OCI-LY1 (cell line): ENCODE results near the gene P3H4.

ENCODE experiments used
- H2AFZ ChIP-seq: fragments of 200-600 bp; sonication (generic), shearing (Covaris generic); 2 replicates; pipeline ENCODE4 v1.6.0; 2014; ENCODE audit warnings: antibody characterized with exemption, mild to moderate bottlenecking, low read length
- H3F3A ChIP-seq: fragments of 200-600 bp; sonication (generic), shearing (Covaris generic); 2 replicates; pipeline ENCODE4 v1.6.0; 2014; ENCODE audit warnings: mild to moderate bottlenecking, antibody characterized with exemption, low read length, moderate library complexity; ENCODE audit not compliant: insufficient read depth
- H3K27ac ChIP-seq: fragments of 200-600 bp; sonication (generic); 2 replicates; pipeline ENCODE4 v1.5.1; 2014; ENCODE audit warnings: low read length, mixed run types, mild to moderate bottlenecking, low read depth; ENCODE audit not compliant: poor library complexity, severe bottlenecking
- H3K27me3 ChIP-seq: fragments of 200-600 bp; sonication (generic); 2 replicates; pipeline ENCODE4 v1.6.0; 2014; ENCODE audit warnings: antibody characterized with exemption, mild to moderate bottlenecking, low read length, moderate library complexity; ENCODE audit not compliant: insufficient read depth
- H3K36me3 ChIP-seq: fragments of 200-600 bp; sonication (generic); 2 replicates; pipeline ENCODE4 v1.6.1; 2014; ENCODE audit warnings: mild to moderate bottlenecking, antibody characterized with exemption, low read length, moderate library complexity, mixed read lengths; ENCODE audit not compliant: insufficient read depth
- H3K4me1 ChIP-seq: fragments of 200-600 bp; sonication (generic); 2 replicates; pipeline ENCODE4 v1.5.1; 2014; ENCODE audit warnings: mild to moderate bottlenecking, low read length, moderate library complexity; ENCODE audit not compliant: insufficient read depth, severe bottlenecking
- H3K4me2 ChIP-seq: fragments of 200-600 bp; sonication (generic), shearing (Covaris generic); 2 replicates; pipeline ENCODE4 v1.6.1; 2014; ENCODE audit warnings: low read length
- H3K4me3 ChIP-seq: fragments of 200-600 bp; sonication (generic); 2 replicates; pipeline ENCODE4 v1.5.1; 2014; ENCODE audit warnings: low read length, low read depth, mild to moderate bottlenecking, mixed read lengths; ENCODE audit not compliant: poor library complexity, severe bottlenecking
- H3K79me2 ChIP-seq: fragments of 200-600 bp; shearing (Covaris generic); 2 replicates; pipeline ENCODE4 v1.6.1; 2016; ENCODE audit warnings: mixed run types, low read length, mixed read lengths; ENCODE audit not compliant: insufficient read depth
- H3K9ac ChIP-seq: fragments of 200-600 bp; sonication (generic), shearing (Covaris generic); 2 replicates; pipeline ENCODE4 v1.6.1; 2014; ENCODE audit warnings: mild to moderate bottlenecking, low read length, mixed read lengths
- H3K9me2 ChIP-seq: fragments of 200-600 bp; sonication (generic), shearing (Covaris generic); 2 replicates; pipeline ENCODE4 v1.6.1; 2014; ENCODE audit warnings: low read depth, mild to moderate bottlenecking, low read length, mixed read lengths
- H3K9me3 ChIP-seq: fragments of 200-600 bp; shearing (Covaris generic); 2 replicates; pipeline ENCODE4 v1.6.1; 2014; ENCODE audit warnings: low read length, mixed read lengths
- H4K20me1 ChIP-seq: fragments of 200-600 bp; sonication (generic), shearing (Covaris generic); 2 replicates; pipeline ENCODE4 v1.6.0; 2016; ENCODE audit warnings: mild to moderate bottlenecking, low read length; ENCODE audit not compliant: insufficient read depth
- CTCF ChIP-seq: fragments of 200-600 bp; sonication (generic), shearing (Covaris generic); IDR thresholded peaks from 2 replicates; pipeline ENCODE4 v1.5.1; 2017; ENCODE audit warnings: mild to moderate bottlenecking, antibody characterized with exemption, low read length, moderate library complexity, mixed read lengths
- EZH2 ChIP-seq: fragments of 200-600 bp; sonication (generic), shearing (Covaris generic); IDR thresholded peaks from 2 replicates; pipeline ENCODE4 v1.8.0; 2017; ENCODE audit warnings: borderline replicate concordance, mixed run types, mild to moderate bottlenecking, antibody characterized with exemption, low read length, moderate library complexity, mixed read lengths

The P3H4 gene

GRCh38 chr17:41799366-41799765 lies 12.4 kb downstream of the P3H4 start:
- H3K27ac ChIP-seq, result no peak overlapping the region
- H4K20me1 ChIP-seq, result no peaks in the 10 kb centered on the region
- no peaks in the 10 kb centered on the region for H3K36me3 ChIP-seq
- TF ChIP-seq EZH2 (no peak), CTCF (no peak)
- no peak overlapping the region for H3K9ac ChIP-seq
- no peak overlapping the region for H2AFZ ChIP-seq
- H3K9me3 ChIP-seq, result no peaks in the 10 kb centered on the region
- no peak overlapping the region for H3K4me2 ChIP-seq
- H3K4me1 ChIP-seq, result peaks cover 28% of the 10 kb centered on the region
- H3K9me2 ChIP-seq, result no peaks in the 10 kb centered on the region
- no peaks in the 10 kb centered on the region; the same call in 1 of the 2 replicates for H3K27me3 ChIP-seq
- H3K79me2 ChIP-seq, result no peaks in the 10 kb centered on the region
- no peaks in the 10 kb centered on the region for H3F3A ChIP-seq
- no peak overlapping the region for H3K4me3 ChIP-seq

DNA sequence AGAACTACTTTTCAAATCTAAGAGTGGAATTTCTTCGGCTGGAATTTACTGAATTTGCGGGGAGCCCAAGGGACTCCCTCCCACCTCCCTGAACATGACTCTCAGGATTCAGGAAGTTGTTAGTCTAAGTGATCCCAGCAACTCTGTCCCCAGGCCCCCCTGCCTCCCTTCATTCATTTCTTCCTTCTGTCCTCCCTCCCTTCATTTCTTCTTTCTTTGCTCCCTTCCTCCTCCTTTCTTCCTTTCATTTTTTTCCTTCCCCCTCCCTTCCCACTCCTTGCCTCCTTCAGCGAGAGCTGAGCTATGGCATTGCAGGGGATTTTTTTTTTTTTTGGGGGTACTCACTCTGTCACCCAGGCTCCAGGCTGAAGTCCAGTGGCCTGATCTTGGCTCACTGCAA lies 14.4 kb downstream of the P3H4 start:
- no peaks in the 10 kb centered on the region for H3K36me3 ChIP-seq
- H3K27me3 ChIP-seq, result peaks cover 11% of the 10 kb centered on the region; the same call in 1 of the 2 replicates
- no peak overlapping the region for H3K27ac ChIP-seq
- H3K4me3 ChIP-seq, result no peak overlapping the region
- TF ChIP-seq EZH2, result no peak
- no peak for TF ChIP-seq CTCF
- H3K4me2 ChIP-seq, result no peak overlapping the region
- H4K20me1 ChIP-seq, result no peaks in the 10 kb centered on the region
- peaks cover 14% of the 10 kb centered on the region for H3K4me1 ChIP-seq
- H2AFZ ChIP-seq, result no peak overlapping the region
- no peaks in the 10 kb centered on the region for H3K9me3 ChIP-seq
- no peaks in the 10 kb centered on the region for H3K79me2 ChIP-seq
- H3F3A ChIP-seq, result no peaks in the 10 kb centered on the region
- H3K9ac ChIP-seq, result no peak overlapping the region
- H3K9me2 ChIP-seq, result no peaks in the 10 kb centered on the region

- TF ChIP-seq CTCF (no peak), EZH2 (no peak)
- H3K9me3 ChIP-seq, result no peaks in the 10 kb centered on the region
- H3K4me3 ChIP-seq, result no peak overlapping the region
- H4K20me1 ChIP-seq, result no peaks in the 10 kb centered on the region
- no peak overlapping the region for H3K27ac ChIP-seq
- no peaks in the 10 kb centered on the region for H3K36me3 ChIP-seq
- peaks cover 11% of the 10 kb centered on the region; the same call in 1 of the 2 replicates for H3K27me3 ChIP-seq
- no peak overlapping the region for H3K4me2 ChIP-seq
- H2AFZ ChIP-seq, result no peak overlapping the region
- no peak overlapping the region for H3K9ac ChIP-seq
- H3K9me2 ChIP-seq, result no peaks in the 10 kb centered on the region
- no peaks in the 10 kb centered on the region for H3K79me2 ChIP-seq
- no peaks in the 10 kb centered on the region for H3F3A ChIP-seq
- peaks cover 11% of the 10 kb centered on the region for H3K4me1 ChIP-seq
Observed at GRCh38 chr17:41796121-41796895, 15.4 kb downstream of the P3H4 start.
